ENCODE measurements around the gene RCC2.

- TF ChIP-seq, protein P1, sequence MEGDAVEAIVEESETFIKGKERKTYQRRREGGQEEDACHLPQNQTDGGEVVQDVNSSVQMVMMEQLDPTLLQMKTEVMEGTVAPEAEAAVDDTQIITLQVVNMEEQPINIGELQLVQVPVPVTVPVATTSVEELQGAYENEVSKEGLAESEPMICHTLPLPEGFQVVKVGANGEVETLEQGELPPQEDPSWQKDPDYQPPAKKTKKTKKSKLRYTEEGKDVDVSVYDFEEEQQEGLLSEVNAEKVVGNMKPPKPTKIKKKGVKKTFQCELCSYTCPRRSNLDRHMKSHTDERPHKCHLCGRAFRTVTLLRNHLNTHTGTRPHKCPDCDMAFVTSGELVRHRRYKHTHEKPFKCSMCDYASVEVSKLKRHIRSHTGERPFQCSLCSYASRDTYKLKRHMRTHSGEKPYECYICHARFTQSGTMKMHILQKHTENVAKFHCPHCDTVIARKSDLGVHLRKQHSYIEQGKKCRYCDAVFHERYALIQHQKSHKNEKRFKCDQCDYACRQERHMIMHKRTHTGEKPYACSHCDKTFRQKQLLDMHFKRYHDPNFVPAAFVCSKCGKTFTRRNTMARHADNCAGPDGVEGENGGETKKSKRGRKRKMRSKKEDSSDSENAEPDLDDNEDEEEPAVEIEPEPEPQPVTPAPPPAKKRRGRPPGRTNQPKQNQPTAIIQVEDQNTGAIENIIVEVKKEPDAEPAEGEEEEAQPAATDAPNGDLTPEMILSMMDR (IDR thresholded peaks at IDR 0.05), result no peak
- TF ChIP-seq ZFX (IDR thresholded peaks at IDR 0.05; ENCODE audit: borderline replicate concordance), result no peak
Observed at GRCh38 chr1:17486242-17486641, 46.8 kb upstream of the RCC2 start.
